ENCODE measurements around the gene CALHM6.

GRCh38 chr6:116412270-116412669, 48.9 kb upstream of the CALHM6 start:
- TF ChIP-seq CTCF (IDR thresholded peaks at IDR 0.05) = no peak
- no peak for TF ChIP-seq POLR2A (IDR thresholded peaks at IDR 0.05)
